CD14-positive monocyte (primary cell): ENCODE measurements around the gene COPG2. TPM values are rescaled to one million over a fixed set of nuclear protein-coding genes. Genes with fewer than 3 reads are reported as not detected.
"Not testable (repeated sequence)": the region's sequence is repeated elsewhere in the genome, so short reads cannot be mapped to it uniquely, and the experiment has no call there.

Source experiments
- DNase-seq, 3 donors: peaks; one replicate each; pipeline ENCODE4 v3.0.0-alpha.2; 2011 to 2022
- H2AFZ ChIP-seq: 2 replicates; pipeline ENCODE4 v1.6.0; 2012; ENCODE audit warnings: mild to moderate bottlenecking, low read depth, low read length, inconsistent platforms; ENCODE audit not compliant: insufficient read depth, poor library complexity, severe bottlenecking
- H3K27ac ChIP-seq, 2 donors: 1 replicate in 1 of 2; 2 replicates in 1 of 2; pipeline ENCODE4 v1.5.1; 2012 to 2013; ENCODE audit warnings: low read length in 2 of 2, control low read depth in 1 of 2, inconsistent platforms in 1 of 2, low read depth in 1 of 2, mild to moderate bottlenecking in 1 of 2
- H3K27me3 ChIP-seq, 2 donors: one replicate each; pipeline versions ENCODE4 v1.6.0 to v1.6.1; 2011 to 2013; ENCODE audit warnings: low read length in 2 of 2; ENCODE audit not compliant: control insufficient read depth in 2 of 2, insufficient read depth in 2 of 2
- H3K36me3 ChIP-seq, 2 donors: replicated peaks in 1 of 2; 1 replicate in 1 of 2; 2 replicates in 1 of 2; pipeline versions ENCODE4 v1.5.1 to v1.6.1; 2012 to 2013; ENCODE audit warnings: low read length in 2 of 2, control low read depth in 1 of 2, inconsistent platforms in 1 of 2, mild to moderate bottlenecking in 1 of 2; ENCODE audit not compliant: insufficient read depth in 2 of 2, control insufficient read depth in 1 of 2
- H3K4me1 ChIP-seq, 2 donors: 1 replicate in 1 of 2; 2 replicates in 1 of 2; pipeline versions ENCODE4 v1.5.1 to v1.6.1; 2012 to 2013; ENCODE audit warnings: low read length in 2 of 2, control low read depth in 1 of 2, inconsistent platforms in 1 of 2, mild to moderate bottlenecking in 1 of 2, moderate library complexity in 1 of 2; ENCODE audit not compliant: insufficient read depth in 2 of 2, control insufficient read depth in 1 of 2
- H3K4me2 ChIP-seq: replicated peaks from 2 replicates; pipeline ENCODE3; 2012; ENCODE audit warnings: low read length, moderate library complexity, mild to moderate bottlenecking; ENCODE audit not compliant: poor library complexity, severe bottlenecking; ENCODE audit errors: extremely low read depth
- H3K4me3 ChIP-seq, 3 experiments: fragments of 200-600 bp in 1 of 3; sonication (generic) in 1 of 3; replicated peaks in 1 of 3; 1 replicate in 2 of 3; 2 replicates in 1 of 3; pipeline ENCODE4 v1.5.1; 2011 to 2013; ENCODE audit warnings: low read length in 3 of 3, mild to moderate bottlenecking in 3 of 3, control low read depth in 2 of 3, low read depth in 2 of 3, inconsistent platforms in 1 of 3, moderate library complexity in 1 of 3
- H3K79me2 ChIP-seq: 2 replicates; pipeline ENCODE4 v1.6.0; 2012; ENCODE audit warnings: mild to moderate bottlenecking, control low read depth, inconsistent platforms, low read length, moderate library complexity; ENCODE audit not compliant: insufficient read depth
- H3K9ac ChIP-seq: 2 replicates; pipeline ENCODE4 v1.6.0; 2017; ENCODE audit warnings: low read length, mild to moderate bottlenecking; ENCODE audit not compliant: insufficient read depth, poor library complexity, severe bottlenecking
- H3K9me3 ChIP-seq, 2 donors: replicated peaks in 1 of 2; 1 replicate in 1 of 2; 2 replicates in 1 of 2; pipeline versions ENCODE4 v1.5.1 to v1.6.1; 2012 to 2013; ENCODE audit warnings: low read length in 2 of 2, control low read depth in 1 of 2; ENCODE audit not compliant: control insufficient read depth in 1 of 2, insufficient read depth in 1 of 2
- H4K20me1 ChIP-seq: 2 replicates; pipeline ENCODE4 v1.6.0; 2012; ENCODE audit warnings: mild to moderate bottlenecking, low read length, control low read depth, moderate library complexity; ENCODE audit not compliant: insufficient read depth
- H3K27ac Mint-ChIP-seq, 7 donors: one replicate each; pipeline ENCODE4 v1.8.0; 2020; ENCODE audit warnings: mild to moderate bottlenecking in 7 of 7, mixed read lengths in 7 of 7, moderate library complexity in 6 of 7, inconsistent platforms in 2 of 7
- H3K27me3 Mint-ChIP-seq, 3 donors: one replicate each; pipeline ENCODE4 v1.8.0; 2021 to 2022; ENCODE audit warnings: low read depth in 3 of 3, mild to moderate bottlenecking in 3 of 3, mixed read lengths in 3 of 3, moderate library complexity in 3 of 3, inconsistent platforms in 1 of 3
- H3K36me3 Mint-ChIP-seq, 2 donors: one replicate each; pipeline ENCODE4 v1.8.0; 2020; ENCODE audit warnings: mixed read lengths in 2 of 2, inconsistent platforms in 1 of 2, mild to moderate bottlenecking in 1 of 2
- H3K4me1 Mint-ChIP-seq: one replicate; pipeline ENCODE4 v1.8.0; 2020; ENCODE audit warnings: mild to moderate bottlenecking, mixed read lengths
- H3K4me3 Mint-ChIP-seq, 2 donors: one replicate each; pipeline ENCODE4 v1.8.0; 2020; ENCODE audit warnings: mild to moderate bottlenecking in 2 of 2, mixed read lengths in 2 of 2, moderate library complexity in 1 of 2
- H3K9me3 Mint-ChIP-seq, 7 donors: one replicate each; pipeline ENCODE4 v1.8.0; 2020 to 2022; ENCODE audit warnings: mixed read lengths in 7 of 7, mild to moderate bottlenecking in 6 of 7, moderate library complexity in 6 of 7, inconsistent platforms in 2 of 7
- CTCF ChIP-seq: fragments of 200-600 bp; IDR thresholded peaks from one replicate; pipeline ENCODE4 v1.8.0; 2022; ENCODE audit warnings: antibody characterized with exemption, mild to moderate bottlenecking
- WGBS: methylation state at CpG from one replicate; pipeline ENCODE4 v1.1.5; 2013; ENCODE audit warnings: missing lambda C conversion rate; ENCODE audit not compliant: insufficient coverage; 5-methylcytosine and 5-hydroxymethylcytosine counted together
- intact Hi-C, 2 donors: fragments of 100-400 bp; cut with micrococcal nuclease; formaldehyde crosslinking; loops; one replicate each; pipeline versions ENCODE4 v1.15.0 to v1.15.1; 2023
- polyA plus RNA-seq, 3 donors: library from polyadenylated mRNA; depleted of rRNA in 1 of 3; unstranded in 2 of 3; stranded (reverse) in 1 of 3; fragments of 300-500 nt in 2 of 3; fragments of >200 nt in 1 of 3; fragmentation: Illumina TruSeq in 2 of 3; gene quantifications; 1 replicate in 2 of 3; 2 replicates in 1 of 3; pipeline ENCODE4 v1.2.3, GENCODE V29; 2012 to 2021

Gene COPG2
- polyA plus RNA-seq, 3 donors, result 2.7 to 10.3 (median 9.6) TPM

- Mint-ChIP-seq H3K4me3 (no peak overlapping the region), H3K4me1 (no peaks in the 10 kb centered on the region), H3K36me3 (peaks cover 58 to 67% of the 10 kb centered on the region in 2 donors), H3K27ac (no peak overlapping the region), H3K27me3 (no peaks in the 10 kb centered on the region), H3K9me3 (peaks cover 0 to 5% (median 0%) of the 10 kb centered on the region in 7 donors)
- Histone ChIP-seq H3K27ac (no peak overlapping the region), H3K36me3 (peaks cover 53 to 75% of the 10 kb centered on the region in 2 donors), H3K4me2 (no peak overlapping the region), H3K79me2 (no peaks in the 10 kb centered on the region), H2AFZ (no peak overlapping the region), H3K4me3 (no peak overlapping the region), H3K9me3 (no peaks in the 10 kb centered on the region), H3K9ac (no peak overlapping the region), H4K20me1 (no peaks in the 10 kb centered on the region), H3K4me1 (no peaks in the 10 kb centered on the region), H3K27me3 (no peaks in the 10 kb centered on the region)
- intact Hi-C loops, result no loop called here
- no CpG with 5 or more reads among the region's 1 CpG for WGBS
- no peak for TF ChIP-seq CTCF
- DNase-seq, result no peak
These were observed 54.1 kb downstream of the COPG2 start for GRCh38 chr7:130614449-130614848.

- no peak for TF ChIP-seq CTCF
- 100% methylated on average over 1 of the region's 4 CpGs for WGBS
- Histone ChIP-seq H3K27me3 (no peaks in the 10 kb centered on the region), H3K4me3 (no peak overlapping the region), H3K27ac (no peak overlapping the region), H3K4me1 (no peaks in the 10 kb centered on the region), H3K9ac (no peak overlapping the region), H3K36me3 (peaks cover 66 to 97% of the 10 kb centered on the region in 2 donors), H3K4me2 (no peak overlapping the region), H2AFZ (no peak overlapping the region), H3K79me2 (no peaks in the 10 kb centered on the region), H3K9me3 (no peaks in the 10 kb centered on the region), H4K20me1 (no peaks in the 10 kb centered on the region)
- Mint-ChIP-seq H3K4me3 (no peak overlapping the region), H3K9me3 (peaks cover 0 to 8% (median 4%) of the 10 kb centered on the region in 7 donors), H3K27me3 (no peaks in the 10 kb centered on the region), H3K4me1 (no peaks in the 10 kb centered on the region), H3K36me3 (peaks cover 81 to 91% of the 10 kb centered on the region in 2 donors), H3K27ac (no peak overlapping the region)
- intact Hi-C loops, result no loop called here
- DNase-seq, result no peak
These were observed 57.3 kb downstream of the COPG2 start for GRCh38 chr7:130611218-130611617.

GRCh38 chr7:130607066-130607465 lies 61.5 kb downstream of the COPG2 start:
- H3K36me3 Mint-ChIP-seq, result peaks cover 71 to 87% of the 10 kb centered on the region in 2 donors
- H3K27ac ChIP-seq, H3K9ac ChIP-seq, H3K9me3 Mint-ChIP-seq, H3K4me1 ChIP-seq, intact Hi-C loops, H2AFZ ChIP-seq, DNase-seq, H3K9me3 ChIP-seq, H3K4me1 Mint-ChIP-seq, H3K4me3 ChIP-seq, H4K20me1 ChIP-seq, H3K4me3 Mint-ChIP-seq, H3K27me3 Mint-ChIP-seq, H3K27me3 ChIP-seq, H3K79me2 ChIP-seq, H3K4me2 ChIP-seq, H3K27ac Mint-ChIP-seq: not testable (repeated sequence)
- H3K36me3 ChIP-seq, result peaks cover 41 to 71% of the 10 kb centered on the region in 2 donors
- no CpG with 5 or more reads among the region's 2 CpGs for WGBS
